IMR-90 (cell line): ENCODE results near the gene ATP10A.

Source experiments
- CTCF ChIP-seq: conservative IDR thresholded peaks from 2 replicates; pipeline ENCODE4 v1.5.1; 2012; ENCODE audit warnings: mild to moderate bottlenecking, low read depth, low read length, improper control_type of control experiment
- SMC3 ChIP-seq: fragments of 150-350 bp; IDR thresholded peaks from 2 replicates; pipeline ENCODE4 v1.6.1; 2016; ENCODE audit warnings: low read depth, mild to moderate bottlenecking, antibody characterized with exemption, low read length, moderate library complexity

DNA sequence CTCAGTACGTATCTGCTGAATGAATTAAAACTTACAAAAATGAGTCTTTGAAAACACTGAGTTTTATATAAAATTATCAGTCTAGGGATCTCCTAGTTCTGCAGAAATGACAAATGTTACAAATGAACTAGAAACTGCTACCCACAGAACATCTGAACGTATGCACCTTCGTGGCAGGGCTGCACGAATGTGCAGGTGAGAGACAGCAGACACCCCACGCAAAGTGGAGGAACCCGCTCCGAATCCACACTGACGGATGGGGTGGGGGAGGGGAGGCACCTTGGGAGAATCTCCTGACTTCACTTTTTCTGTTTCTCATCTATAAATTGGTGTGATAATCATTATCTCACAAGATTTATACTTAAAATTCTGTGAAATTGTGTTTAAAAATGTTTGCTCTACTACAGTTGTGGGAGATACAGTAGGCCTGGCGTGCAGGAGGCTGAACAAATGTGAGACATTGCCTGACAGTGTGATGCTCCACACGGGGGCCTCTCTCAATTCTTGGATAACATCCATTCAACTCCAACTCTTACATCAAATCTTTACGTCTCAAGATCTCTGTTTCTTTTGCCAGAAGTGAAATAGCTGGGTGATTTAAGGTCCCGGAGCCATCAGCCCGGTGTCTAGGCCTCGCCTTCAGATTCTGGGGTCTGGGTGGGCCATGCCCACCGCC is 86.9 kb downstream of the ATP10A start:
- TF ChIP-seq SMC3 (no peak), CTCF (no peak)
